ENCODE results near the gene PIGU.
"Not testable (repeated sequence)": the region's sequence is repeated elsewhere in the genome, so short reads cannot be mapped to it uniquely, and the experiment has no call there.

- TF ChIP-seq, protein P1, sequence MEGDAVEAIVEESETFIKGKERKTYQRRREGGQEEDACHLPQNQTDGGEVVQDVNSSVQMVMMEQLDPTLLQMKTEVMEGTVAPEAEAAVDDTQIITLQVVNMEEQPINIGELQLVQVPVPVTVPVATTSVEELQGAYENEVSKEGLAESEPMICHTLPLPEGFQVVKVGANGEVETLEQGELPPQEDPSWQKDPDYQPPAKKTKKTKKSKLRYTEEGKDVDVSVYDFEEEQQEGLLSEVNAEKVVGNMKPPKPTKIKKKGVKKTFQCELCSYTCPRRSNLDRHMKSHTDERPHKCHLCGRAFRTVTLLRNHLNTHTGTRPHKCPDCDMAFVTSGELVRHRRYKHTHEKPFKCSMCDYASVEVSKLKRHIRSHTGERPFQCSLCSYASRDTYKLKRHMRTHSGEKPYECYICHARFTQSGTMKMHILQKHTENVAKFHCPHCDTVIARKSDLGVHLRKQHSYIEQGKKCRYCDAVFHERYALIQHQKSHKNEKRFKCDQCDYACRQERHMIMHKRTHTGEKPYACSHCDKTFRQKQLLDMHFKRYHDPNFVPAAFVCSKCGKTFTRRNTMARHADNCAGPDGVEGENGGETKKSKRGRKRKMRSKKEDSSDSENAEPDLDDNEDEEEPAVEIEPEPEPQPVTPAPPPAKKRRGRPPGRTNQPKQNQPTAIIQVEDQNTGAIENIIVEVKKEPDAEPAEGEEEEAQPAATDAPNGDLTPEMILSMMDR (IDR thresholded peaks at IDR 0.05) = not testable (repeated sequence)
- not testable (repeated sequence) for TF ChIP-seq EP300 (IDR thresholded peaks at IDR 0.05)
These were observed 64.9 kb downstream of the PIGU start for GRCh38 chr20:34611976-34612375.
